Esophagus muscularis mucosa (tissue), 4 donors: ENCODE results near the gene C19orf33. TPM values are rescaled to one million over a fixed set of nuclear protein-coding genes. Genes with fewer than 3 reads are reported as not detected.

Source experiments
- DNase-seq: peaks from one replicate; pipeline ENCODE4 v3.0.0-alpha.2; 2017; ENCODE audit errors: extremely low spot score
- H3K27ac ChIP-seq, 4 donors: fragments of 200-600 bp; sonication (generic); replicated peaks in 1 of 4; 1 replicate in 3 of 4; 2 replicates in 1 of 4; pipeline ENCODE4 v1.5.1; 2016 to 2019; ENCODE audit warnings: mild to moderate bottlenecking in 1 of 4
- H3K27me3 ChIP-seq, 4 donors: fragments of 200-600 bp; sonication (generic); one replicate each; pipeline versions ENCODE4 v1.5.1 to v1.6.0; 2016 to 2019
- H3K36me3 ChIP-seq, 4 donors: fragments of 200-600 bp; sonication (generic); one replicate each; pipeline ENCODE4 v1.5.1; 2016 to 2019
- H3K4me1 ChIP-seq, 4 donors: fragments of 200-600 bp; sonication (generic); one replicate each; pipeline ENCODE4 v1.5.1; 2016 to 2019
- H3K4me3 ChIP-seq, 4 donors: fragments of 200-600 bp; sonication (generic); 1 replicate in 2 of 4; 2 replicates in 2 of 4; pipeline ENCODE4 v1.5.1; 2016 to 2019; ENCODE audit warnings: mild to moderate bottlenecking in 4 of 4, moderate library complexity in 1 of 4
- H3K9me3 ChIP-seq, 4 donors: fragments of 200-600 bp; sonication (generic); 1 replicate in 3 of 4; 2 replicates in 1 of 4; pipeline ENCODE4 v1.5.1; 2016 to 2019
- CTCF ChIP-seq, 3 experiments: fragments of 200-600 bp in 2 of 3; fragments of 450-650 bp in 1 of 3; sonication (generic) in 2 of 3; IDR thresholded peaks; one replicate each; pipeline ENCODE4 v1.5.1; 2017 to 2019; ENCODE audit warnings: antibody characterized with exemption in 3 of 3, mild to moderate bottlenecking in 2 of 3, moderate library complexity in 1 of 3
- EP300 ChIP-seq: sonication (generic); formaldehyde crosslinking; IDR thresholded peaks from one replicate; pipeline ENCODE4 v1.6.1; 2017; ENCODE audit warnings: antibody characterized with exemption
- POLR2A ChIP-seq: fragments of 450-650 bp; IDR thresholded peaks from one replicate; pipeline ENCODE4 v1.6.1; 2017; ENCODE audit warnings: antibody characterized with exemption, moderate library complexity, mild to moderate bottlenecking, low read depth
- POLR2AphosphoS5 ChIP-seq, 2 donors: sonication (generic); formaldehyde crosslinking; IDR thresholded peaks; one replicate each; pipeline ENCODE4 v1.6.1; 2017; ENCODE audit warnings: antibody characterized with exemption in 2 of 2
- WGBS: methylation state at CpG from one replicate; pipeline ENCODE4 v1.1.5; 2018; 5-methylcytosine and 5-hydroxymethylcytosine counted together
- intact Hi-C: fragments of 100-400 bp; cut with DNase I; formaldehyde crosslinking; loops from one replicate; pipeline ENCODE4 v1.15.1; 2023
- total RNA-seq, 4 donors: library from RNA; depleted of rRNA; stranded (reverse); fragments of >200 nt; gene quantifications; one replicate each; pipeline versions ENCODE4 v1.1.0 to v1.2.1, GENCODE V29; 2016

C19orf33 gene
- total RNA-seq, 4 donors from 2014 or later: 7.8 to 8.6 (median 8.1) TPM

GRCh38 chr19:38307597-38307996 is 3.5 kb downstream of the C19orf33 start:
- H3K9me3 ChIP-seq: no peaks in the 10 kb centered on the region
- intact Hi-C loops: no loop called here
- TF ChIP-seq CTCF (IDR thresholded peaks at IDR 0.05) (no peak), POLR2A (no peak), EP300 (no peak), POLR2AphosphoS5 (IDR thresholded peaks at IDR 0.05) (no peak)
- DNase-seq: no peak
- no peak overlapping the region for H3K4me3 ChIP-seq
- peaks cover 0 to 3% (median 0%) of the 10 kb centered on the region in 4 donors for H3K4me1 ChIP-seq
- peaks cover 13 to 55% (median 43%) of the 10 kb centered on the region in 4 donors for H3K36me3 ChIP-seq
- H3K27me3 ChIP-seq: no peaks in the 10 kb centered on the region
- 84% methylated on average over 8 of the region's 8 CpGs for WGBS
- H3K27ac ChIP-seq: no peak overlapping the region

GRCh38 chr19:38308006-38308766 is 4.1 kb downstream of the C19orf33 start:
- intact Hi-C loops: no loop called here
- no peak for DNase-seq
- 94% methylated on average over 12 of the region's 12 CpGs for WGBS
- no peak overlapping the region for H3K4me3 ChIP-seq
- H3K36me3 ChIP-seq: peaks cover 13 to 55% (median 43%) of the 10 kb centered on the region in 4 donors
- H3K27ac ChIP-seq: no peak overlapping the region
- H3K4me1 ChIP-seq: peaks cover 0 to 3% (median 0%) of the 10 kb centered on the region in 4 donors
- H3K9me3 ChIP-seq: no peaks in the 10 kb centered on the region
- H3K27me3 ChIP-seq: no peaks in the 10 kb centered on the region
- TF ChIP-seq POLR2AphosphoS5 (IDR thresholded peaks at IDR 0.05) (no peak), POLR2A (no peak), EP300 (no peak), CTCF (IDR thresholded peaks at IDR 0.05) (no peak)

- intact Hi-C loops: no loop called here
- DNase-seq: no peak
- TF ChIP-seq CTCF (IDR thresholded peaks at IDR 0.05): no peak
- no peak for TF ChIP-seq EP300
- no peak for TF ChIP-seq POLR2A
- TF ChIP-seq POLR2AphosphoS5 (IDR thresholded peaks at IDR 0.05): no peak
- peaks cover 0 to 5% (median 2%) of the 10 kb centered on the region in 4 donors for H3K4me1 ChIP-seq
- H3K27ac ChIP-seq: no peak overlapping the region
- peaks cover 13 to 55% (median 43%) of the 10 kb centered on the region in 4 donors for H3K36me3 ChIP-seq
- WGBS: 85% methylated on average over 15 of the region's 24 CpGs
- H3K27me3 ChIP-seq: no peaks in the 10 kb centered on the region
- no peak overlapping the region for H3K4me3 ChIP-seq
- H3K9me3 ChIP-seq: no peaks in the 10 kb centered on the region
These were observed 5.0 kb downstream of the C19orf33 start for GRCh38 chr19:38308926-38309614.

GRCh38 chr19:38309615-38310278 is 5.7 kb downstream of the C19orf33 start:
- DNase-seq: no peak
- intact Hi-C loops: no loop called here
- Histone ChIP-seq H3K9me3 (no peaks in the 10 kb centered on the region), H3K36me3 (peaks cover 13 to 50% (median 43%) of the 10 kb centered on the region in 4 donors), H3K27ac (no peak overlapping the region), H3K4me1 (peaks cover 0 to 9% (median 4%) of the 10 kb centered on the region in 4 donors), H3K4me3 (no peak overlapping the region), H3K27me3 (no peaks in the 10 kb centered on the region)
- WGBS: 94% methylated on average over 3 of the region's 3 CpGs
- TF ChIP-seq POLR2AphosphoS5 (IDR thresholded peaks at IDR 0.05) (no peak), EP300 (no peak), CTCF (IDR thresholded peaks at IDR 0.05) (no peak), POLR2A (no peak)
